ENCODE data around the gene SH3BP5.

SH3BP5 gene

GRCh38 chr3:15241341-15241740, 91.0 kb downstream of the SH3BP5 start:
- peak; percentile 32 to 48 for ATAC-seq

GRCh38 chr3:15229262-15229661, 103.1 kb downstream of the SH3BP5 start:
- no peak for ATAC-seq

GRCh38 chr3:15228147-15228546, 104.2 kb downstream of the SH3BP5 start:
- ATAC-seq, result no peak

GRCh38 chr3:15223685-15224572, 108.5 kb downstream of the SH3BP5 start:
- no peak for ATAC-seq

GRCh38 chr3:15221574-15222217, 110.7 kb downstream of the SH3BP5 start:
- no peak for ATAC-seq

- no peak for ATAC-seq
These were observed 111.7 kb downstream of the SH3BP5 start for GRCh38 chr3:15220661-15221060.

- ATAC-seq, result no peak
These were observed 112.3 kb downstream of the SH3BP5 start for GRCh38 chr3:15220056-15220455.

- no peak for ATAC-seq
These were observed 113.7 kb downstream of the SH3BP5 start for GRCh38 chr3:15218689-15219088.

- no peak for ATAC-seq
These were observed 114.5 kb downstream of the SH3BP5 start for GRCh38 chr3:15217841-15218267.

GRCh38 chr3:15217011-15217671, 115.2 kb downstream of the SH3BP5 start:
- ATAC-seq, result no peak

- ATAC-seq, result no peak
These were observed 115.9 kb downstream of the SH3BP5 start for GRCh38 chr3:15216501-15216900.

GRCh38 chr3:15215996-15216395, 116.4 kb downstream of the SH3BP5 start:
- ATAC-seq, result no peak

GRCh38 chr3:15214758-15215157, 117.6 kb downstream of the SH3BP5 start:
- ATAC-seq, result no peak

GRCh38 chr3:15211937-15212336, 120.4 kb downstream of the SH3BP5 start:
- no peak for ATAC-seq

GRCh38 chr3:15207836-15208504, 124.4 kb downstream of the SH3BP5 start:
- no peak for ATAC-seq

GRCh38 chr3:15206662-15207576, 125.5 kb downstream of the SH3BP5 start:
- ATAC-seq, result no peak

- ATAC-seq, result peak; percentile 88 to 92
These were observed 126.3 kb downstream of the SH3BP5 start, which contains the start of gene CAPN7 for GRCh38 chr3:15205934-15206661. Gene CAPN7 (plus strand): TSS chr3:15206246. CDS start chr3:15206496, 250 bp downstream.

GRCh38 chr3:15205482-15205933, 126.9 kb downstream of the SH3BP5 start:
- ATAC-seq, result no peak

Measured in activated CD4-positive, CD25-positive, alpha-beta regulatory T cell treated with anti-CD3 and anti-CD28 coated beads, Interleukin-2, amount 50 U/mL, for 24 hours (primary cell).